ENCODE measurements around the gene CEMIP. TPM values are rescaled to one million over a fixed set of nuclear protein-coding genes. Genes with fewer than 3 reads are reported as not detected.

Gene CEMIP
- total RNA-seq, 1 donor = 687 TPM

DNA sequence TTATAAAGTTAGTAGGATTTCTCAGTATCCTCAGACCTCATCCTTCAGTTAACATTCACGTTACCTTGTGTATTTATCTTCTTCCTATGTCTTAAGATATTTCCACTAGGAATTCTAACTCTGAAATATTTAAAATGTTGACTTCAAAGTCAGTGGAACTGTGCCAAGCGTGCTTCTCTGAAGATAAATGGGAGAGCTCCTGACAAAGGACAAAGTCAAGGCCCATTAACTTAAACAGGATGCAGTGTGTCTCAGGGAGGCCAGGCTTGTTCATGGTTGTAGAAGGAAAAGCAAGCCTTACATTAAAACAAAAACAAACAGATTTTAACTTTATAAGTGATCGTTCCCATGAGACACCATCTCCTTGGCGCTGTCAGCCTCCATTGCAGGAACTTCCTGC lies 42.6 kb upstream of the CEMIP start:
- DNase-seq (ENCODE audit: insufficient read length, low spot score, missing footprints) = no peak
- Histone ChIP-seq H3K4me1 (ENCODE audit: insufficient read depth, low read length) (no peaks in the 10 kb centered on the region), H2AFZ (ENCODE audit: low read length) (no peak overlapping the region), H3K4me2 (ENCODE audit: insufficient read depth, low read length) (no peak overlapping the region), H3K9me3 (ENCODE audit: low read depth, low read length) (no peaks in the 10 kb centered on the region), H3K36me3 (ENCODE audit: insufficient read depth, low read length) (no peaks in the 10 kb centered on the region), H4K20me1 (ENCODE audit: insufficient read depth, low read length) (peaks cover 15% of the 10 kb centered on the region), H3K4me3 (ENCODE audit: insufficient read depth, low read length) (no peak overlapping the region), H3K27me3 (ENCODE audit: insufficient read depth, low read length) (no peaks in the 10 kb centered on the region), H3K79me2 (ENCODE audit: insufficient read depth, low read length) (peaks cover 61% of the 10 kb centered on the region), H3K27ac (ENCODE audit: low read depth, low read length) (no peak overlapping the region)
- TF ChIP-seq, protein P1, sequence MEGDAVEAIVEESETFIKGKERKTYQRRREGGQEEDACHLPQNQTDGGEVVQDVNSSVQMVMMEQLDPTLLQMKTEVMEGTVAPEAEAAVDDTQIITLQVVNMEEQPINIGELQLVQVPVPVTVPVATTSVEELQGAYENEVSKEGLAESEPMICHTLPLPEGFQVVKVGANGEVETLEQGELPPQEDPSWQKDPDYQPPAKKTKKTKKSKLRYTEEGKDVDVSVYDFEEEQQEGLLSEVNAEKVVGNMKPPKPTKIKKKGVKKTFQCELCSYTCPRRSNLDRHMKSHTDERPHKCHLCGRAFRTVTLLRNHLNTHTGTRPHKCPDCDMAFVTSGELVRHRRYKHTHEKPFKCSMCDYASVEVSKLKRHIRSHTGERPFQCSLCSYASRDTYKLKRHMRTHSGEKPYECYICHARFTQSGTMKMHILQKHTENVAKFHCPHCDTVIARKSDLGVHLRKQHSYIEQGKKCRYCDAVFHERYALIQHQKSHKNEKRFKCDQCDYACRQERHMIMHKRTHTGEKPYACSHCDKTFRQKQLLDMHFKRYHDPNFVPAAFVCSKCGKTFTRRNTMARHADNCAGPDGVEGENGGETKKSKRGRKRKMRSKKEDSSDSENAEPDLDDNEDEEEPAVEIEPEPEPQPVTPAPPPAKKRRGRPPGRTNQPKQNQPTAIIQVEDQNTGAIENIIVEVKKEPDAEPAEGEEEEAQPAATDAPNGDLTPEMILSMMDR (IDR thresholded peaks at IDR 0.05; ENCODE audit: extremely low read depth, low read depth, low read length) = no peak

DNA sequence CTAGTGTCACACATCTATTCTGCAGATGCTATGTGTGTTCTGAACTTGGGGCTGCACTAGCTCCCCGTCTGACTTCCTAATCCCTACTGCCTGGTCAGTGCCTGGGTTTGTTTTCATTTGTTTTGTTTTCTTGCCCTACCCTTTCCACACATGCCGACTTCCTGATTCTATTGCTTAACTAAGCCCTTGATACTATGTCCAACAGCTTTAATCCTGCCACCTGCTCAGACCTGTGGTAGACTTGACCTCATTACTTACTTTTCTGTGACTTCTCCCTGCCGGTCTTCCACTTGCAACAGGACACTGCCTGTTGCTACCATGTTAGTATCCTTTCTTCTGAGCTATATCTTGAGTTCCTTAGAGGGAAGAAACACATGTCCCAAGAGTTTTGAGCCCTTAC lies 39.3 kb upstream of the CEMIP start:
- Histone ChIP-seq H3K4me3 (ENCODE audit: insufficient read depth, low read length) (no peak overlapping the region), H3K27me3 (ENCODE audit: insufficient read depth, low read length) (no peaks in the 10 kb centered on the region), H3K4me1 (ENCODE audit: insufficient read depth, low read length) (peaks cover 17% of the 10 kb centered on the region), H3K4me2 (ENCODE audit: insufficient read depth, low read length) (no peak overlapping the region), H3K79me2 (ENCODE audit: insufficient read depth, low read length) (peaks cover 61% of the 10 kb centered on the region), H3K36me3 (ENCODE audit: insufficient read depth, low read length) (no peaks in the 10 kb centered on the region), H3K9me3 (ENCODE audit: low read depth, low read length) (no peaks in the 10 kb centered on the region), H4K20me1 (ENCODE audit: insufficient read depth, low read length) (peaks cover 3% of the 10 kb centered on the region), H3K27ac (ENCODE audit: low read depth, low read length) (no peak overlapping the region), H2AFZ (ENCODE audit: low read length) (no peak overlapping the region)
- DNase-seq (ENCODE audit: insufficient read length, low spot score, missing footprints) = no peak
- TF ChIP-seq, protein P1 (IDR thresholded peaks at IDR 0.05; ENCODE audit: extremely low read depth, low read depth, low read length) = no peak

DNA sequence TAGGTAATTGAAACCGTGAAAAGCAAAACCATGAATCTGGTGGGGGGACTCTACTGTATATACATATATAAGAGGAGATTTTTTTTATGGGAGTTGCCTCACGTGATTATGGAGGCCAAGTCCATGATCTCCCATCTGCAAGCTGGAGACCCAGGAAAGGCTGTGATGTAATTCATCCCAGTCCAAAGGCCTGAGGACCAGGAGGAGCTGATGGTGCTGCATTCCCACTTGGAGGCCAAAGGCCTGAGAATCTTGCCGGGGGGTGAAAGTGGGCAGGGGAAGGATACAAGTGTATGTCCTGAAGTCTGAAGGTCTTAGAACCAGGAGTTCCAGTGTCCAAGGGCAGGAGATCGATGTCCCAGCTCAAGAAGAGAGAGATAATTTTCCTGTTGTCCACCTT lies 37.1 kb upstream of the CEMIP start:
- H3K79me2 ChIP-seq (ENCODE audit: insufficient read depth, low read length) = peaks cover 65% of the 10 kb centered on the region
- TF ChIP-seq, protein P1 (IDR thresholded peaks at IDR 0.05; ENCODE audit: extremely low read depth, low read depth, low read length) = no peak
- H3K27ac ChIP-seq (ENCODE audit: low read depth, low read length) = no peak overlapping the region

DNA sequence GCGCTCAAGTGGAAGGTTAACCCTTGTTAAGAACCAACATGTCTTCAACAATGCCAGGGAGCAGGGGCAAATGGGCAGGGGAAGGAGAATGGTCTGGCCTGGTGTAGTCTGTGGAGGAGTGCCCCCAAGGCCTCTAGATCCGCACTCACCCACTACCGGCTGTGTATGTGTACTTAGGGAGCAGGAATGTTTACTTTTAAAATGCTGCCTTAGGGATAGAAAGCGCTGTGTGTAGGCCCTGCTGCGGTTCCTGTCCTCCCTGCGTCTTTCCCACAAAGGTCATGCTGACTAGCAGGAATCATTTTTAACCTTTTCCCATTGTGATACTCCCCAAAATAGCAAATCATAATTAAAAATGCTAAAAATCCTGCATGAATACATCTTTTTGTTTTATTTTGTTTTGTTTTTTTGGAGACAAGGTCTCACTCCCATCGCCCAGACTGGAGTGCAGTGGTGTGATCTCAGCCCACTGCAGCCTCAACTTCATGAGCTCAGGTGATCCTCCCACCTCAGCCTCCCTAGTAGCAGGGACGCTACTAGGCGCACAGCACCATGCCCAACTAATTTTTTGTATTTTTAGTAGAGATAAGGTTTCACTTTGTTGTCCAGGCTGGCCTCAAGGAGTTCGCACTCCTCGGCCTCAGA lies 35.9 kb upstream of the CEMIP start:
- Histone ChIP-seq H3K4me1 (ENCODE audit: insufficient read depth, low read length) (peaks cover 25% of the 10 kb centered on the region), H3K27me3 (ENCODE audit: insufficient read depth, low read length) (no peaks in the 10 kb centered on the region), H3K4me3 (ENCODE audit: insufficient read depth, low read length) (no peak overlapping the region), H3K9me3 (ENCODE audit: low read depth, low read length) (no peaks in the 10 kb centered on the region), H3K27ac (ENCODE audit: low read depth, low read length) (peak overlapping the region; percentile 92), H3K36me3 (ENCODE audit: insufficient read depth, low read length) (no peaks in the 10 kb centered on the region), H4K20me1 (ENCODE audit: insufficient read depth, low read length) (no peaks in the 10 kb centered on the region), H3K79me2 (ENCODE audit: insufficient read depth, low read length) (peaks cover 65% of the 10 kb centered on the region), H3K4me2 (ENCODE audit: insufficient read depth, low read length) (no peak overlapping the region), H2AFZ (ENCODE audit: low read length) (peak overlapping the region; percentile 2)
- DNase-seq (ENCODE audit: insufficient read length, low spot score, missing footprints) = no peak
- TF ChIP-seq, protein P1 (IDR thresholded peaks at IDR 0.05; ENCODE audit: extremely low read depth, low read depth, low read length) = no peak

More for the DNA sequence above, 37.1 kb upstream of the CEMIP start:
- no peaks in the 10 kb centered on the region for H3K36me3 ChIP-seq (ENCODE audit: insufficient read depth, low read length)
- peaks cover 25% of the 10 kb centered on the region for H3K4me1 ChIP-seq (ENCODE audit: insufficient read depth, low read length)
- DNase-seq (ENCODE audit: insufficient read length, low spot score, missing footprints) = no peak
- H3K9me3 ChIP-seq (ENCODE audit: low read depth, low read length) = no peaks in the 10 kb centered on the region
- H4K20me1 ChIP-seq (ENCODE audit: insufficient read depth, low read length) = peaks cover 3% of the 10 kb centered on the region
- no peaks in the 10 kb centered on the region for H3K27me3 ChIP-seq (ENCODE audit: insufficient read depth, low read length)
- no peak overlapping the region for H2AFZ ChIP-seq (ENCODE audit: low read length)
- H3K4me3 ChIP-seq (ENCODE audit: insufficient read depth, low read length) = no peak overlapping the region
- H3K4me2 ChIP-seq (ENCODE audit: insufficient read depth, low read length) = no peak overlapping the region
